HUES48 (cell line): ENCODE measurements around the gene HHAT.

Source experiments
- H3K27ac ChIP-seq: one replicate; pipeline ENCODE4 v1.7.0; 2013; ENCODE audit warnings: low read depth, low read length, inconsistent platforms
- H3K27me3 ChIP-seq: 2 replicates; pipeline ENCODE4 v1.6.1; 2013; ENCODE audit warnings: mild to moderate bottlenecking, low read length; ENCODE audit not compliant: control insufficient read depth, insufficient read depth
- H3K36me3 ChIP-seq: 2 replicates; pipeline ENCODE4 v1.6.1; 2013; ENCODE audit warnings: low read length; ENCODE audit not compliant: control insufficient read depth, insufficient read depth
- H3K4me1 ChIP-seq: 2 replicates; pipeline ENCODE4 v1.6.1; 2013; ENCODE audit warnings: mild to moderate bottlenecking, low read length; ENCODE audit not compliant: control insufficient read depth, insufficient read depth
- H3K4me3 ChIP-seq: 2 replicates; pipeline ENCODE4 v1.5.1; 2013; ENCODE audit warnings: mild to moderate bottlenecking, low read depth, low read length
- H3K9ac ChIP-seq: 2 replicates; pipeline ENCODE4 v1.6.1; 2013; ENCODE audit warnings: mild to moderate bottlenecking, low read depth, low read length, moderate library complexity
- H3K9me3 ChIP-seq: 2 replicates; pipeline ENCODE4 v1.6.1; 2013; ENCODE audit warnings: low read length; ENCODE audit not compliant: control insufficient read depth, insufficient read depth

Gene HHAT

GRCh38 chr1:210358626-210359025, 29.9 kb downstream of the HHAT start:
- peak overlapping the region; percentile 2 for H3K27ac ChIP-seq
- H3K9ac ChIP-seq: no peak overlapping the region
- no peaks in the 10 kb centered on the region for H3K36me3 ChIP-seq
- no peak overlapping the region for H3K4me3 ChIP-seq
- H3K4me1 ChIP-seq: peaks cover 23% of the 10 kb centered on the region
- H3K27me3 ChIP-seq: no peaks in the 10 kb centered on the region
- no peaks in the 10 kb centered on the region for H3K9me3 ChIP-seq

DNA sequence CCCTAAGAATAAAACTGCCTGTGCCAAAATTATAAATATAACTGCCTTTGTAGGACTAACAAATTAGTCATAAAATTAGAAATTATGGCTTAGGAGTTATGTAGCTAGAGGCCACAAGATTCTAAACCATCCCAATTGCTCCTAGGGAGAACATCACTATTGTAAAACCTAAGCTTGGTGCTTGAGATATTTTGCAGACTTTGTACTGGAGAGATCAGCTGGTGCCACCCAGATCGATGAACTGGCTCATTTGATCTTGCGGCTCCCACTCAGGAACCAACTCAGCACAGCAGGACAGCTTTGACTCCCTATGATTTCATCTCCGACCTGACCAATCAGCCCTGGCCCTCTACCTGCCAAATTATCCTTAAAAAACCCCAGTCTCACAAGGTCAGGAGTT, 30.6 kb downstream of the HHAT start:
- Histone ChIP-seq H3K27ac (peak overlapping the region; percentile 2), H3K27me3 (no peaks in the 10 kb centered on the region), H3K4me1 (peaks cover 23% of the 10 kb centered on the region), H3K36me3 (no peaks in the 10 kb centered on the region), H3K4me3 (no peak overlapping the region), H3K9me3 (no peaks in the 10 kb centered on the region), H3K9ac (no peak overlapping the region)

- Histone ChIP-seq H3K9me3 (no peaks in the 10 kb centered on the region), H3K4me1 (peaks cover 23% of the 10 kb centered on the region), H3K9ac (no peak overlapping the region), H3K27me3 (no peaks in the 10 kb centered on the region), H3K36me3 (no peaks in the 10 kb centered on the region), H3K4me3 (no peak overlapping the region), H3K27ac (no peak overlapping the region)
Measured at GRCh38 chr1:210360852-210361477, 32.3 kb downstream of the HHAT start.

GRCh38 chr1:210361665-210362064, 33.0 kb downstream of the HHAT start:
- H3K4me3 ChIP-seq: no peak overlapping the region
- no peak overlapping the region for H3K27ac ChIP-seq
- H3K9me3 ChIP-seq: no peaks in the 10 kb centered on the region
- no peaks in the 10 kb centered on the region for H3K36me3 ChIP-seq
- H3K4me1 ChIP-seq: peaks cover 25% of the 10 kb centered on the region
- H3K27me3 ChIP-seq: no peaks in the 10 kb centered on the region
- H3K9ac ChIP-seq: no peak overlapping the region

GRCh38 chr1:210362526-210362925, 33.8 kb downstream of the HHAT start:
- H3K27me3 ChIP-seq: no peaks in the 10 kb centered on the region
- no peak overlapping the region for H3K9ac ChIP-seq
- H3K36me3 ChIP-seq: no peaks in the 10 kb centered on the region
- H3K27ac ChIP-seq: no peak overlapping the region
- H3K9me3 ChIP-seq: no peaks in the 10 kb centered on the region
- H3K4me1 ChIP-seq: peaks cover 33% of the 10 kb centered on the region
- no peak overlapping the region for H3K4me3 ChIP-seq

DNA sequence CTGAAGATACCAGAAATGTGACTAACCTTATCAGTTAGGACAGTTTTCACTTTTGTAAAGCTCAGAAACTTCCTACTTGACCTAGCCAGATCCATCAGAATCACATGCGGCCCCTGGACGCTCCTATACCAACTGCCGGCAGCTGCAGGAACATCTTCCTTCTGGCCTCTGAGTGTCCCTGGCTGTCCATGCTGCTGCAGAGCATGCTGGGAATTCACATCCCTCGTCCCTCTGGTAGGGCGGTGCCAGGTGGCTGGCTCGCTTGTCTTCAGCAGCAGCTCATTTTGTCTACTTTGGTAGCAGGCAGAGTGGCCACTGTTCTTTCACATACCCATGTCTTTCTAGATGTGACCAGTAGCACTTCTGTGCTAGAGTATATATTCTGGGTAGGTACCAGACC, 34.4 kb downstream of the HHAT start:
- Histone ChIP-seq H3K36me3 (no peaks in the 10 kb centered on the region), H3K9me3 (no peaks in the 10 kb centered on the region), H3K4me1 (peaks cover 33% of the 10 kb centered on the region), H3K27ac (no peak overlapping the region), H3K9ac (no peak overlapping the region), H3K27me3 (no peaks in the 10 kb centered on the region), H3K4me3 (no peak overlapping the region)

- peaks cover 27% of the 10 kb centered on the region for H3K4me1 ChIP-seq
- H3K9ac ChIP-seq: no peak overlapping the region
- no peaks in the 10 kb centered on the region for H3K27me3 ChIP-seq
- H3K36me3 ChIP-seq: no peaks in the 10 kb centered on the region
- H3K4me3 ChIP-seq: no peak overlapping the region
- no peak overlapping the region for H3K27ac ChIP-seq
- H3K9me3 ChIP-seq: no peaks in the 10 kb centered on the region
Measured at GRCh38 chr1:210364479-210364878, 35.8 kb downstream of the HHAT start.

- H3K27ac ChIP-seq: no peak overlapping the region
- H3K4me1 ChIP-seq: peaks cover 27% of the 10 kb centered on the region
- no peak overlapping the region for H3K9ac ChIP-seq
- H3K9me3 ChIP-seq: no peaks in the 10 kb centered on the region
- H3K4me3 ChIP-seq: no peak overlapping the region
- H3K36me3 ChIP-seq: no peaks in the 10 kb centered on the region
- H3K27me3 ChIP-seq: no peaks in the 10 kb centered on the region
Measured at GRCh38 chr1:210366767-210367166, 38.1 kb downstream of the HHAT start.

DNA sequence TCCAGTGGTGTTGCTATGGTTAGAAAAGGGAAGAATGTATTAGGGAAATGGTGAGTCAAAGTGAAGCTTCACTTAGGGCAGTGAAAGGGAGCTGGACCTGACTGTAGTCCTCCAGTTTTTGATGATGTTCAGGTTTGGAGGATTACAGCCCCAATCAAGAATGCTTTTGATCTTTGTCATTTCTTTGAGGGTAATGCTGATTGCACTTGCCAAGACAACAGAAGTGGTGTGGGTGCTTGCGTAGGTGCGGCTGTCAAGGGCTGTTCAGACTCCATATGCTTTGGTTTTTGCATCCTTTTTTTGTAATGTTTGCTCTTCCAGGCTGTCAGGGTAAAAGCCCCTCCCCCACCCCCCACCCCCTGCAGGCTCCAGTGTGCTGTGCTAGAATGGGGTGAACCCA, 38.9 kb downstream of the HHAT start:
- H3K36me3 ChIP-seq: no peaks in the 10 kb centered on the region
- no peaks in the 10 kb centered on the region for H3K27me3 ChIP-seq
- H3K27ac ChIP-seq: no peak overlapping the region
- peaks cover 35% of the 10 kb centered on the region for H3K4me1 ChIP-seq
- no peak overlapping the region for H3K9ac ChIP-seq
- H3K9me3 ChIP-seq: no peaks in the 10 kb centered on the region
- no peak overlapping the region for H3K4me3 ChIP-seq

DNA sequence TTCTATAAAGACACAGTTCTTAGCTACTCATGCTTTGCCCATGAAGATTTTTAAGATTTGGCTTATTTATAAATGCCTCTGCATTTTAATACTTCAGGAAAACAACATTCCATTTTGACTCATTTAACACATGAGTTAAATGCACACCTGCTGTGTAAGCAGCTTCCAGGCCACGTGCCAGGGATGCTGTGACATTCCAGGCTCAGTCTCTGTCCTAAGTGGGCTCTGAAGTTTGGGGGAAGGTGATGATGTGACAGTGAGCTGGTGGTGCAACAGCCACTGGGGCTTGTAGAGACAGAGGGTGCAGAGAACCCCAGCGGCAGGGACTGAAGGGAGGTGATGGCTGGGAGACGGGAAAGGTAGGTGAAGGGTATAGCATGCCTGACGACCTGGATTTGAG, 40.7 kb downstream of the HHAT start:
- no peak overlapping the region for H3K9ac ChIP-seq
- no peaks in the 10 kb centered on the region for H3K9me3 ChIP-seq
- H3K4me3 ChIP-seq: no peak overlapping the region
- H3K27ac ChIP-seq: no peak overlapping the region
- no peaks in the 10 kb centered on the region for H3K27me3 ChIP-seq
- peaks cover 46% of the 10 kb centered on the region for H3K4me1 ChIP-seq
- H3K36me3 ChIP-seq: no peaks in the 10 kb centered on the region

DNA sequence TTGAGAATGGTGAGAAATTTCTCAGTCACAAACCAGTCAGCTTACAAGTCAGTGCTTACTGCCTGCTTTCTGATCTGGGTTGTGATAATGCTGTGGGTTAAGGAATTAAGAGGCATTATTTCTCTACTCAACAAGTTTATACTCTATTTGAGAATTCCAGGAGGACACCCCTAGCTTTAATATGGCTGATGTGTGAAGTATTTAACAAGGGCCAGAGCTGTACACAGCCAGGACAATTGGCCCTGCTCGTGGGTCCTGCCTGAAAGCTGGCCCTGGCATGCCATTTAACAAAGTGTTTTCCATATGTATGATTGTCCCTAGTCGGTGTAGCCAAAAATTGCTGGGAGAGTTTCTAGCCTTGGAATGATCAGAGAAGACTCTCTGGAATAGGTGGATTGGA, 43.2 kb downstream of the HHAT start:
- Histone ChIP-seq H3K4me1 (peaks cover 48% of the 10 kb centered on the region), H3K36me3 (no peaks in the 10 kb centered on the region), H3K9ac (no peak overlapping the region), H3K4me3 (no peak overlapping the region), H3K27me3 (no peaks in the 10 kb centered on the region), H3K9me3 (no peaks in the 10 kb centered on the region), H3K27ac (no peak overlapping the region)

DNA sequence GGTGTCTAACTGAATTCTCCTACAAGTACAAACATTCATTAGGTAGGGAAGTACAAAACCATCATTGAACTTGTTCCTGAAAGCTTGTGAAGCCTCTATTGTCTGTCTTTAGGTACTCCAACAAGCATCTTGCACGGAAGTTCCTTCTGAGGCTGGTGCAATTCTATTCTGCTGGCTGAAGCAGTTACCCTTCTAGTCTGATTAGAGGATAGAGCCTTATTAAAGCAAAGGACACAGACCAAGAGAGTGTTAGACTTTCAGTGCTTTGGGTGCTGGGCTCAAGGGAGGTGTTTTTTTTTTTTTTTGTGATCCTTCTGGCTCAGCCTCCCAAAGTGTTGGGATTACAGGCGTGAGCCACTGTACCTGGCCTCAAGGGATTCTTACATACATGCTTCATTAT, 43.8 kb downstream of the HHAT start:
- H3K4me1 ChIP-seq: peaks cover 43% of the 10 kb centered on the region
- no peak overlapping the region for H3K4me3 ChIP-seq
- H3K27ac ChIP-seq: no peak overlapping the region
- no peaks in the 10 kb centered on the region for H3K9me3 ChIP-seq
- H3K27me3 ChIP-seq: no peaks in the 10 kb centered on the region
- no peak overlapping the region for H3K9ac ChIP-seq
- no peaks in the 10 kb centered on the region for H3K36me3 ChIP-seq
